Stimulated activated CD8-positive, alpha-beta memory T cell treated with anti-CD3 and anti-CD28 coated beads, Interleukin-2, amount 100 ng/mL, for 48 hours (primary cell): ENCODE measurements around the gene GSTT4.
A peak's percentile ranks its signal among the peaks of the same experiment; 100 is the strongest.
"Not testable (repeated sequence)": the region's sequence is repeated elsewhere in the genome, so short reads cannot be mapped to it uniquely, and the experiment has no call there.

Source experiments
- DNase-seq, 2 donors: peaks; one replicate each; pipeline ENCODE4 v3.0.0-alpha.2; 2020; ENCODE audit warnings: low read depth in 2 of 2

The GSTT4 gene

GRCh38 chr22:23986538-23987178 lies 18.6 kb downstream of the GSTT4 start:
- DNase-seq, result not testable (repeated sequence)

- not testable (repeated sequence) for DNase-seq
These were observed 19.2 kb downstream of the GSTT4 start for GRCh38 chr22:23986089-23986488.

- no peak for DNase-seq
These were observed 20.8 kb downstream of the GSTT4 start for GRCh38 chr22:23984430-23984829.

GRCh38 chr22:23980567-23980966 lies 24.7 kb downstream of the GSTT4 start:
- not testable (repeated sequence) for DNase-seq

GRCh38 chr22:23979557-23980240 lies 25.6 kb downstream of the GSTT4 start, which contains the start of gene GSTT2:
GSTT2 (plus strand) TSS chr22:23980134.
- not testable (repeated sequence) for DNase-seq

- not testable (repeated sequence) for DNase-seq
These were observed 27.9 kb downstream of the GSTT4 start for GRCh38 chr22:23977304-23977703.

- not testable (repeated sequence) for DNase-seq
These were observed 30.4 kb downstream of the GSTT4 start for GRCh38 chr22:23974836-23975352.

GRCh38 chr22:23974345-23974744 lies 30.9 kb downstream of the GSTT4 start, which contains the start of gene DDT:
DDT (minus strand) TSS chr22:23974441; CDS start chr22:23974414, 27 bp downstream.
- DNase-seq, result not testable (repeated sequence)

GRCh38 chr22:23971927-23972326 lies 33.3 kb downstream of the GSTT4 start:
- not testable (repeated sequence) for DNase-seq

GRCh38 chr22:23970816-23971486 lies 34.3 kb downstream of the GSTT4 start:
- no peak for DNase-seq

- DNase-seq, result no peak
These were observed 35.0 kb downstream of the GSTT4 start for GRCh38 chr22:23970201-23970641.

- no peak for DNase-seq
These were observed 36.2 kb downstream of the GSTT4 start for GRCh38 chr22:23969071-23969470.

GRCh38 chr22:23966568-23966967 lies 38.7 kb downstream of the GSTT4 start, which contains the start of gene DDTL:
DDTL (plus strand) TSS chr22:23966888; CDS start chr22:23966915, 27 bp downstream.
- DNase-seq, result not testable (repeated sequence)

- DNase-seq, result not testable (repeated sequence)
These were observed 39.2 kb downstream of the GSTT4 start for GRCh38 chr22:23966094-23966493.

GRCh38 chr22:23961084-23961771 lies 44.0 kb downstream of the GSTT4 start, which contains the start of gene GSTT2B:
GSTT2B (minus strand) TSS chr22:23961195; CDS start chr22:23961131, 64 bp downstream.
- not testable (repeated sequence) for DNase-seq

- peak; percentile 32 to 73 for DNase-seq
These were observed 48.9 kb downstream of the GSTT4 start for GRCh38 chr22:23956301-23956900.

- DNase-seq, result not testable (repeated sequence)
These were observed 49.4 kb downstream of the GSTT4 start for GRCh38 chr22:23955886-23956285.

GRCh38 chr22:23954991-23955305 lies 50.3 kb downstream of the GSTT4 start:
- DNase-seq, result not testable (repeated sequence)

GRCh38 chr22:23954193-23954990 lies 50.9 kb downstream of the GSTT4 start:
- not testable (repeated sequence) for DNase-seq

- DNase-seq, result not testable (repeated sequence)
These were observed 51.8 kb downstream of the GSTT4 start for GRCh38 chr22:23953485-23953884.
